ENCODE data around the gene TLK1. TPM values are rescaled to one million over a fixed set of nuclear protein-coding genes. Genes with fewer than 3 reads are reported as not detected.

The TLK1 gene
- total and polyA plus RNA-seq, 2 experiments from 2014 or later, result 9.2 to 21.8 TPM

- TF ChIP-seq EZH2phosphoT487 (IDR thresholded peaks at IDR 0.05; ENCODE audit: low read depth, severe bottlenecking, unreplicated experiment) (no peak), CTCF (IDR thresholded peaks at IDR 0.05; ENCODE audit: poor library complexity) (no peak), EZH2 (IDR thresholded peaks at IDR 0.05; ENCODE audit: borderline replicate concordance) (no peak)
- WGBS (ENCODE audit: low lambda C conversion rate, missing lambda C conversion rate), result 44% methylated on average over 3 of the region's 3 CpGs
- no peaks in the 10 kb centered on the region for H3K27me3 ChIP-seq
- H3K9me3 ChIP-seq (ENCODE audit: low read depth), result no peaks in the 10 kb centered on the region
- no peak overlapping the region for H2AFZ ChIP-seq
- no peak overlapping the region for H3K27ac ChIP-seq
- H3K4me1 ChIP-seq (ENCODE audit: insufficient read depth), result peaks cover 11% of the 10 kb centered on the region
- H3K4me2 ChIP-seq, result peak overlapping the region; percentile 4
- no peaks in the 10 kb centered on the region for H3K79me2 ChIP-seq
- DNase-seq (ENCODE audit: low spot score), result no peak
- no peak overlapping the region for H3K4me3 ChIP-seq
- H3K9me2 ChIP-seq (replicated peaks; ENCODE audit: insufficient read depth), result no peaks in the 10 kb centered on the region
- no peaks in the 10 kb centered on the region for H4K20me1 ChIP-seq (ENCODE audit: insufficient read depth, poor library complexity, severe bottlenecking)
- no peaks in the 10 kb centered on the region for H3K36me3 ChIP-seq (replicated peaks; ENCODE audit: insufficient read depth, low read depth)
Observed at GRCh38 chr2:171025214-171025613, 135.5 kb downstream of the TLK1 start.

GRCh38 chr2:171018522-171018921 is 142.2 kb downstream of the TLK1 start:
- Histone ChIP-seq H4K20me1 (ENCODE audit: insufficient read depth, poor library complexity, severe bottlenecking) (no peaks in the 10 kb centered on the region), H3K4me2 (no peak overlapping the region), H3K27ac (no peak overlapping the region), H3K36me3 (replicated peaks; ENCODE audit: insufficient read depth, low read depth) (no peaks in the 10 kb centered on the region), H3K27me3 (no peaks in the 10 kb centered on the region), H2AFZ (no peak overlapping the region), H3K9me3 (ENCODE audit: low read depth) (no peaks in the 10 kb centered on the region), H3K9me2 (replicated peaks; ENCODE audit: insufficient read depth) (no peaks in the 10 kb centered on the region), H3K79me2 (peaks cover 3% of the 10 kb centered on the region), H3K4me3 (no peak overlapping the region), H3K4me1 (ENCODE audit: insufficient read depth) (no peaks in the 10 kb centered on the region)
- WGBS (ENCODE audit: low lambda C conversion rate, missing lambda C conversion rate), result 100% methylated on average over 1 of the region's 1 CpG
- no peak for DNase-seq (ENCODE audit: low spot score)
- no peak for TF ChIP-seq EZH2phosphoT487 (IDR thresholded peaks at IDR 0.05; ENCODE audit: low read depth, severe bottlenecking, unreplicated experiment)
- no peak for TF ChIP-seq CTCF (IDR thresholded peaks at IDR 0.05; ENCODE audit: poor library complexity)
- no peak for TF ChIP-seq EZH2 (IDR thresholded peaks at IDR 0.05; ENCODE audit: borderline replicate concordance)

- TF ChIP-seq EZH2phosphoT487 (IDR thresholded peaks at IDR 0.05; ENCODE audit: low read depth, severe bottlenecking, unreplicated experiment) (no peak), EZH2 (IDR thresholded peaks at IDR 0.05; ENCODE audit: borderline replicate concordance) (no peak), CTCF (IDR thresholded peaks at IDR 0.05; ENCODE audit: poor library complexity) (no peak)
- no peaks in the 10 kb centered on the region for H3K36me3 ChIP-seq (replicated peaks; ENCODE audit: insufficient read depth, low read depth)
- no peak overlapping the region for H2AFZ ChIP-seq
- no peak overlapping the region for H3K4me3 ChIP-seq
- no peak overlapping the region for H3K4me2 ChIP-seq
- no peaks in the 10 kb centered on the region for H3K9me3 ChIP-seq (ENCODE audit: low read depth)
- WGBS (ENCODE audit: low lambda C conversion rate, missing lambda C conversion rate), result 93% methylated on average over 9 of the region's 9 CpGs
- DNase-seq (ENCODE audit: low spot score), result no peak
- H3K79me2 ChIP-seq, result peaks cover 3% of the 10 kb centered on the region
- no peak overlapping the region for H3K27ac ChIP-seq
- no peaks in the 10 kb centered on the region for H3K4me1 ChIP-seq (ENCODE audit: insufficient read depth)
- H3K27me3 ChIP-seq, result no peaks in the 10 kb centered on the region
- H3K9me2 ChIP-seq (replicated peaks; ENCODE audit: insufficient read depth), result no peaks in the 10 kb centered on the region
- no peaks in the 10 kb centered on the region for H4K20me1 ChIP-seq (ENCODE audit: insufficient read depth, poor library complexity, severe bottlenecking)
Observed at GRCh38 chr2:171016125-171016524, 144.6 kb downstream of the TLK1 start.

GRCh38 chr2:171013851-171014250 is 146.8 kb downstream of the TLK1 start:
- Histone ChIP-seq H3K27me3 (no peaks in the 10 kb centered on the region), H3K79me2 (peaks cover 3% of the 10 kb centered on the region), H3K36me3 (replicated peaks; ENCODE audit: insufficient read depth, low read depth) (no peaks in the 10 kb centered on the region), H2AFZ (no peak overlapping the region), H3K9me3 (ENCODE audit: low read depth) (no peaks in the 10 kb centered on the region), H3K4me2 (no peak overlapping the region), H3K4me3 (no peak overlapping the region), H3K27ac (no peak overlapping the region), H3K9me2 (replicated peaks; ENCODE audit: insufficient read depth) (no peaks in the 10 kb centered on the region), H4K20me1 (ENCODE audit: insufficient read depth, poor library complexity, severe bottlenecking) (no peaks in the 10 kb centered on the region), H3K4me1 (ENCODE audit: insufficient read depth) (no peaks in the 10 kb centered on the region)
- 100% methylated on average over 1 of the region's 1 CpG for WGBS (ENCODE audit: low lambda C conversion rate, missing lambda C conversion rate)
- no peak for TF ChIP-seq EZH2 (IDR thresholded peaks at IDR 0.05; ENCODE audit: borderline replicate concordance)
- TF ChIP-seq CTCF (IDR thresholded peaks at IDR 0.05; ENCODE audit: poor library complexity), result no peak
- TF ChIP-seq EZH2phosphoT487 (IDR thresholded peaks at IDR 0.05; ENCODE audit: low read depth, severe bottlenecking, unreplicated experiment), result no peak
- no peak for DNase-seq (ENCODE audit: low spot score)
